Left lung (tissue), 10 donors: ENCODE measurements around the gene HADH. TPM values are rescaled to one million over a fixed set of nuclear protein-coding genes. Genes with fewer than 3 reads are reported as not detected.

ENCODE experiments used
- ATAC-seq: fragments of 200-7000 bp; cut with Tn5 transposase; one replicate; pipeline ENCODE4 v1.9.1; 2020; ENCODE audit warnings: moderate library complexity
- DNase-seq, 4 donors: peaks; one replicate each; pipeline ENCODE4 v3.0.0-alpha.2; 2013 to 2020
- H3K27ac ChIP-seq, 2 donors: fragments of 200-600 bp; sonication (generic) in 1 of 2; one replicate each; pipeline versions ENCODE4 v1.5.0 to v1.8.0; 2020 to 2021
- H3K27me3 ChIP-seq, 2 donors: fragments of 200-600 bp; sonication (generic) in 1 of 2; one replicate each; pipeline versions ENCODE4 v1.5.0 to v1.8.0; 2020 to 2021
- H3K36me3 ChIP-seq, 2 donors: fragments of 200-600 bp; sonication (generic) in 1 of 2; one replicate each; pipeline versions ENCODE4 v1.5.0 to v1.8.0; 2020 to 2021
- H3K4me1 ChIP-seq, 2 donors: fragments of 200-600 bp; one replicate each; pipeline ENCODE4 v1.8.0; 2021
- H3K4me3 ChIP-seq, 2 donors: fragments of 200-600 bp; sonication (generic) in 1 of 2; one replicate each; pipeline versions ENCODE4 v1.5.0 to v1.8.0; 2020 to 2021; ENCODE audit warnings: mild to moderate bottlenecking in 1 of 2
- H3K9me3 ChIP-seq, 2 donors: fragments of 200-600 bp; sonication (generic) in 1 of 2; one replicate each; pipeline versions ENCODE4 v1.5.0 to v1.8.0; 2020 to 2021
- CTCF ChIP-seq, 2 donors: fragments of 200-600 bp; sonication (generic) in 1 of 2; IDR thresholded peaks; one replicate each; pipeline versions ENCODE4 v1.5.0 to v1.8.0; 2021; ENCODE audit warnings: antibody characterized with exemption in 2 of 2
- intact Hi-C, 2 donors: fragments of 100-400 bp; cut with DNase I; formaldehyde crosslinking; loops; one replicate each; pipeline versions ENCODE4 v1.11.2 to v1.14.2; 2022
- polyA plus RNA-seq, 6 donors: library from polyadenylated mRNA; unstranded; fragments of 120-200 nt; gene quantifications; one replicate each; pipeline ENCODE4 v1.2.1, GENCODE V29; 2013; ENCODE audit not compliant: insufficient read length in 6 of 6
- total RNA-seq, 2 donors: library from RNA; stranded (reverse); fragmentation: NEBNext Ultra II Directional; extraction: Animal tissue kit (Norgen Biotek cat#: 25700); gene quantifications; one replicate each; pipeline ENCODE4 v1.2.1, GENCODE V29; 2021
- donor health status: DM: no; HTN: yes; CAD: no.
- donor health status: DM: no; HTN: no; CAD: no.

Gene HADH
- total and polyA plus RNA-seq, 8 donors = 40.3 to 83.4 (median 72.0) TPM

GRCh38 chr4:107994894-107995293 is 5.2 kb downstream of the HADH start:
- ATAC-seq (no peak), DNase-seq (no peak)
- no peaks in the 10 kb centered on the region for H3K9me3 ChIP-seq
- no peaks in the 10 kb centered on the region for H3K27me3 ChIP-seq
- no peak overlapping the region for H3K27ac ChIP-seq
- no peaks in the 10 kb centered on the region for H3K36me3 ChIP-seq
- TF ChIP-seq CTCF (IDR thresholded peaks at IDR 0.05) = no peak
- intact Hi-C loops = no loop called here
- no peak overlapping the region for H3K4me3 ChIP-seq
- H3K4me1 ChIP-seq = peaks cover 9 to 54% of the 10 kb centered on the region in 2 donors

GRCh38 chr4:107996949-107997788 is 7.5 kb downstream of the HADH start:
- no peaks in the 10 kb centered on the region for H3K27me3 ChIP-seq
- H3K4me3 ChIP-seq = no peak overlapping the region
- peaks cover 0 to 36% of the 10 kb centered on the region in 2 donors for H3K4me1 ChIP-seq
- H3K9me3 ChIP-seq = no peaks in the 10 kb centered on the region
- intact Hi-C loops = no loop called here
- no peak for TF ChIP-seq CTCF (IDR thresholded peaks at IDR 0.05)
- no peaks in the 10 kb centered on the region for H3K36me3 ChIP-seq
- H3K27ac ChIP-seq = peak overlapping the region in 1 of 2 donors; percentile 51
- DNase-seq (peak in 1 of 4 donors; percentile 34), ATAC-seq (peak; percentile 84)

- no peak overlapping the region for H3K4me3 ChIP-seq
- no peaks in the 10 kb centered on the region for H3K36me3 ChIP-seq
- no peaks in the 10 kb centered on the region for H3K27me3 ChIP-seq
- intact Hi-C loops = no loop called here
- no peaks in the 10 kb centered on the region for H3K9me3 ChIP-seq
- DNase-seq (no peak), ATAC-seq (no peak)
- peak overlapping the region in 1 of 2 donors; percentile 51 for H3K27ac ChIP-seq
- H3K4me1 ChIP-seq = peaks cover 0 to 30% of the 10 kb centered on the region in 2 donors
- no peak for TF ChIP-seq CTCF (IDR thresholded peaks at IDR 0.05)
Measured at GRCh38 chr4:107997794-107998193, 8.1 kb downstream of the HADH start.

GRCh38 chr4:107999932-108000539 is 10.3 kb downstream of the HADH start:
- TF ChIP-seq CTCF (IDR thresholded peaks at IDR 0.05) = no peak
- Histone ChIP-seq H3K27me3 (no peaks in the 10 kb centered on the region), H3K9me3 (no peaks in the 10 kb centered on the region), H3K27ac (no peak overlapping the region), H3K36me3 (no peaks in the 10 kb centered on the region), H3K4me1 (peaks cover 0 to 13% of the 10 kb centered on the region in 2 donors), H3K4me3 (no peak overlapping the region)
- ATAC-seq (peak; percentile 58), DNase-seq (no peak)
- intact Hi-C loops = no loop called here

GRCh38 chr4:108001540-108002135 is 11.9 kb downstream of the HADH start:
- intact Hi-C loops = no loop called here
- Histone ChIP-seq H3K4me1 (peaks cover 0 to 13% of the 10 kb centered on the region in 2 donors), H3K9me3 (no peaks in the 10 kb centered on the region), H3K27me3 (no peaks in the 10 kb centered on the region), H3K4me3 (no peak overlapping the region), H3K27ac (no peak overlapping the region), H3K36me3 (no peaks in the 10 kb centered on the region)
- ATAC-seq = no peak
- no peak for TF ChIP-seq CTCF (IDR thresholded peaks at IDR 0.05)
- no peak for DNase-seq
